Gastrocnemius medialis (tissue), 4 donors: ENCODE results near the gene PSMB2. TPM values are rescaled to one million over a fixed set of nuclear protein-coding genes. Genes with fewer than 3 reads are reported as not detected.
A peak's percentile ranks its signal among the peaks of the same experiment; 100 is the strongest.

Experiments used
- ATAC-seq, 2 donors: fragments of 150-250 bp; one replicate each; pipeline ENCODE4 v1.9.1; 2016
- DNase-seq, 2 donors: peaks; one replicate each; pipeline ENCODE4 v3.0.0-alpha.2; 2019
- H3K27ac ChIP-seq, 4 donors: fragments of 200-600 bp; sonication (generic); 1 replicate in 1 of 4; 2 replicates in 3 of 4; pipeline ENCODE4 v1.5.1; 2016 to 2018; ENCODE audit warnings: mild to moderate bottlenecking in 2 of 4, moderate library complexity in 1 of 4
- H3K27me3 ChIP-seq, 3 donors: fragments of 200-600 bp; sonication (generic) in 2 of 3; 1 replicate in 1 of 3; 2 replicates in 2 of 3; pipeline versions ENCODE4 v1.5.1 to v1.6.0; 2016 to 2019; ENCODE audit warnings: mild to moderate bottlenecking in 1 of 3, moderate library complexity in 1 of 3
- H3K36me3 ChIP-seq, 2 donors: fragments of 200-600 bp; sonication (generic) in 1 of 2; one replicate each; pipeline ENCODE4 v1.5.1; 2017 to 2018
- H3K4me1 ChIP-seq, 2 donors: fragments of 200-600 bp; sonication (generic) in 1 of 2; one replicate each; pipeline ENCODE4 v1.5.1; 2016 to 2017; ENCODE audit warnings: mild to moderate bottlenecking in 2 of 2
- H3K4me3 ChIP-seq, 4 donors: fragments of 200-600 bp; sonication (generic) in 3 of 4; 1 replicate in 1 of 4; 2 replicates in 3 of 4; pipeline ENCODE4 v1.5.1; 2016 to 2019; ENCODE audit warnings: mild to moderate bottlenecking in 2 of 4
- H3K9me3 ChIP-seq, 3 donors: fragments of 200-600 bp; sonication (generic) in 2 of 3; 1 replicate in 1 of 3; 2 replicates in 2 of 3; pipeline ENCODE4 v1.5.1; 2016 to 2019
- CTCF ChIP-seq, 5 experiments: fragments of 450-650 bp in 3 of 5; fragments of 200-600 bp in 2 of 5; sonication (generic) in 2 of 5; IDR thresholded peaks in 4 of 5; conservative IDR thresholded peaks in 1 of 5; 1 replicate in 4 of 5; 2 replicates in 1 of 5; pipeline ENCODE4 v1.5.1; 2016 to 2019; ENCODE audit warnings: antibody characterized with exemption in 5 of 5, mild to moderate bottlenecking in 3 of 5, moderate library complexity in 3 of 5
- POLR2A ChIP-seq, 2 donors: fragments of 450-650 bp; IDR thresholded peaks; one replicate each; pipeline ENCODE4 v1.6.1; 2017; ENCODE audit warnings: antibody characterized with exemption in 2 of 2, mild to moderate bottlenecking in 2 of 2, moderate library complexity in 2 of 2
- in situ Hi-C, 4 donors: fragments of 200-750 bp; cut with MboI; loops; one replicate each; pipeline versions ENCODE4 v1.15.0 to v1.8.0; 2017; ENCODE audit warnings: low sequenced_read_pairs in 4 of 4
- intact Hi-C: fragments of 100-400 bp; cut with DNase I; formaldehyde crosslinking; loops from one replicate; pipeline ENCODE4 v1.15.1; 2023; ENCODE audit warnings: low total_unique reads
- total RNA-seq, 4 donors: library from RNA; depleted of rRNA; stranded (reverse); fragments of >200 nt; gene quantifications; one replicate each; pipeline versions ENCODE4 v1.1.0 to v1.2.3, GENCODE V29; 2016

PSMB2 gene
- total RNA-seq, 4 donors from 2014 or later: 65.2 to 119 (median 89.9) TPM

GRCh38 chr1:35560256-35561225 is 80.8 kb downstream of the PSMB2 start:
- H3K4me3 ChIP-seq: peak overlapping the region in 3 of 4 donors; percentile 11 to 27 (median 13)
- no peaks in the 10 kb centered on the region for H3K9me3 ChIP-seq
- peak overlapping the region in 1 of 4 donors; percentile 29 for H3K27ac ChIP-seq
- TF ChIP-seq CTCF (IDR thresholded peaks at IDR 0.05 in 4 of 5, conservative IDR thresholded peaks at IDR 0.05 in 1 of 5): no peak
- no peak for TF ChIP-seq POLR2A (IDR thresholded peaks at IDR 0.05)
- no peaks in the 10 kb centered on the region for H3K27me3 ChIP-seq
- DNase-seq (peak; percentile 45 to 73), ATAC-seq (no peak)
- intact Hi-C loops: no loop called here
- H3K4me1 ChIP-seq: peaks cover 21 to 41% of the 10 kb centered on the region in 2 donors
- in situ Hi-C loops: loop anchor here (5.0 to 10.0 kb wide), 3 partner anchors 108 to 164 kb away; no protein-coding TSS in a partner anchor
- peaks cover 0 to 9% of the 10 kb centered on the region in 2 donors for H3K36me3 ChIP-seq

GRCh38 chr1:35559317-35559944 is 81.9 kb downstream of the PSMB2 start:
- ATAC-seq (no peak), DNase-seq (no peak)
- Histone ChIP-seq H3K9me3 (no peaks in the 10 kb centered on the region), H3K36me3 (peaks cover 0 to 9% of the 10 kb centered on the region in 2 donors), H3K4me3 (no peak overlapping the region), H3K27me3 (no peaks in the 10 kb centered on the region), H3K4me1 (peaks cover 32 to 52% of the 10 kb centered on the region in 2 donors), H3K27ac (no peak overlapping the region)
- TF ChIP-seq POLR2A (IDR thresholded peaks at IDR 0.05) (no peak), CTCF (IDR thresholded peaks at IDR 0.05 in 4 of 5, conservative IDR thresholded peaks at IDR 0.05 in 1 of 5) (no peak)
- in situ Hi-C loops: loop anchor here in 1 of 4 donors (10.0 kb wide), 1 partner anchor 365 kb away; the partner anchor contains the start of gene SFPQ
- intact Hi-C loops: loop anchor here (5.0 to 10.0 kb wide), 2 partner anchors 158 to 905 kb away; partner anchors contain the start of genes C1orf216 and MRPS15

GRCh38 chr1:35558374-35559316 is 82.7 kb downstream of the PSMB2 start:
- Histone ChIP-seq H3K4me1 (peaks cover 39 to 60% of the 10 kb centered on the region in 2 donors), H3K27me3 (no peaks in the 10 kb centered on the region), H3K4me3 (peak overlapping the region; percentile 84 to 99 (median 98)), H3K36me3 (peaks cover 0 to 9% of the 10 kb centered on the region in 2 donors), H3K9me3 (no peaks in the 10 kb centered on the region), H3K27ac (peak overlapping the region; percentile 91 to 100 (median 99))
- intact Hi-C loops: loop anchor here (5.0 to 10.0 kb wide), 2 partner anchors 159 to 906 kb away; partner anchors contain the start of genes C1orf216 and MRPS15
- TF ChIP-seq CTCF (IDR thresholded peaks at IDR 0.05 in 4 of 5, conservative IDR thresholded peaks at IDR 0.05 in 1 of 5): no peak
- TF ChIP-seq POLR2A (IDR thresholded peaks at IDR 0.05): no peak
- DNase-seq: no peak
- in situ Hi-C loops: loop anchor here in 1 of 4 donors (10.0 kb wide), 1 partner anchor 364 kb away; the partner anchor contains the start of gene SFPQ
- no peak for ATAC-seq
